ENCODE measurements around the gene CPZ. TPM values are rescaled to one million over a fixed set of nuclear protein-coding genes. Genes with fewer than 3 reads are reported as not detected.

The CPZ gene
- total RNA-seq, 2 donors from 2014 or later = 5.3 to 15.6 TPM

- DNase-seq (ENCODE audit: low spot score) = no peak
- intact Hi-C loops (cut with DNase I) = loop anchor here in 1 of 2 donors (5.0 kb wide), 1 partner anchor 548 kb away; no protein-coding TSS in a partner anchor
These were observed 2.6 kb upstream of the CPZ start for GRCh38 chr4:8589823-8590545.

- intact Hi-C loops (cut with DNase I) = no loop called here
These were observed 2.1 kb upstream of the CPZ start for GRCh38 chr4:8590546-8590880.

GRCh38 chr4:8591114-8591513, 1.5 kb upstream of the CPZ start:
- no peak for DNase-seq (ENCODE audit: low spot score)
- intact Hi-C loops (cut with DNase I) = no loop called here

More at GRCh38 chr4:8590546-8590880, 2.1 kb upstream of the CPZ start:
- DNase-seq (ENCODE audit: low spot score) = no peak

GRCh38 chr4:8591626-8592365, 769 bp upstream of the CPZ start:
- intact Hi-C loops (cut with DNase I) = no loop called here
- no peak for DNase-seq (ENCODE audit: low spot score)

GRCh38 chr4:8593264-8594096, 915 bp downstream of the CPZ start:
- DNase-seq (ENCODE audit: low spot score) = no peak
- intact Hi-C loops (cut with DNase I) = loop anchor here (1.0 to 2.0 kb wide), 2 partner anchors 116 to 123 kb away; no protein-coding TSS in a partner anchor

- DNase-seq (ENCODE audit: low spot score) = no peak
- intact Hi-C loops (cut with DNase I) = loop anchor here (2.0 to 5.0 kb wide), 2 partner anchors 67 to 124 kb away; no protein-coding TSS in a partner anchor
These were observed 1.8 kb downstream of the CPZ start for GRCh38 chr4:8594097-8595038.

- no peak for DNase-seq (ENCODE audit: low spot score)
- intact Hi-C loops (cut with DNase I) = loop anchor here (2.0 to 5.0 kb wide), 2 partner anchors 68 to 125 kb away; no protein-coding TSS in a partner anchor
These were observed 2.9 kb downstream of the CPZ start for GRCh38 chr4:8595237-8596087.

GRCh38 chr4:8596891-8597290, 4.3 kb downstream of the CPZ start:
- intact Hi-C loops (cut with DNase I) = loop anchor here in 1 of 2 donors (5.0 kb wide), 1 partner anchor 70 kb away; no protein-coding TSS in a partner anchor
- DNase-seq (ENCODE audit: low spot score) = no peak

- intact Hi-C loops (cut with DNase I) = loop anchor here in 1 of 2 donors (5.0 kb wide), 1 partner anchor 70 kb away; no protein-coding TSS in a partner anchor
- DNase-seq (ENCODE audit: low spot score) = no peak
These were observed 4.8 kb downstream of the CPZ start for GRCh38 chr4:8597319-8597718.

GRCh38 chr4:8597791-8598190, 5.2 kb downstream of the CPZ start:
- no peak for DNase-seq (ENCODE audit: low spot score)
- intact Hi-C loops (cut with DNase I) = loop anchor here in 1 of 2 donors (5.0 kb wide), 1 partner anchor 70 kb away; no protein-coding TSS in a partner anchor

GRCh38 chr4:8598391-8599090, 6.0 kb downstream of the CPZ start:
- DNase-seq (ENCODE audit: low spot score) = no peak
- intact Hi-C loops (cut with DNase I) = loop anchor here in 1 of 2 donors (5.0 kb wide), 1 partner anchor 71 kb away; no protein-coding TSS in a partner anchor

- DNase-seq (ENCODE audit: low spot score) = no peak
- intact Hi-C loops (cut with DNase I) = loop anchor here in 1 of 2 donors (5.0 kb wide), 1 partner anchor 72 kb away; no protein-coding TSS in a partner anchor
These were observed 6.5 kb downstream of the CPZ start for GRCh38 chr4:8599091-8599460.

- no peak for DNase-seq (ENCODE audit: low spot score)
- intact Hi-C loops (cut with DNase I) = loop anchor here in 1 of 2 donors (5.0 to 10.0 kb wide), 2 partner anchors 72 to 315 kb away; no protein-coding TSS in a partner anchor
These were observed 7.1 kb downstream of the CPZ start for GRCh38 chr4:8599657-8600056.

GRCh38 chr4:8600266-8600665, 7.7 kb downstream of the CPZ start:
- intact Hi-C loops (cut with DNase I) = loop anchor here in 1 of 2 donors (10.0 kb wide), 1 partner anchor 315 kb away; no protein-coding TSS in a partner anchor
- no peak for DNase-seq (ENCODE audit: low spot score)

GRCh38 chr4:8600686-8601085, 8.1 kb downstream of the CPZ start:
- no peak for DNase-seq (ENCODE audit: low spot score)
- intact Hi-C loops (cut with DNase I) = loop anchor here in 1 of 2 donors (10.0 kb wide), 1 partner anchor 314 kb away; no protein-coding TSS in a partner anchor

- intact Hi-C loops (cut with DNase I) = loop anchor here in 1 of 2 donors (10.0 kb wide), 1 partner anchor 314 kb away; no protein-coding TSS in a partner anchor
- DNase-seq (ENCODE audit: low spot score) = no peak
These were observed 8.5 kb downstream of the CPZ start for GRCh38 chr4:8601086-8601485.

Data from posterior vena cava (tissue), 2 donors.